Measurements from ENCODE around the gene SELENOO.

The SELENOO gene

DNA sequence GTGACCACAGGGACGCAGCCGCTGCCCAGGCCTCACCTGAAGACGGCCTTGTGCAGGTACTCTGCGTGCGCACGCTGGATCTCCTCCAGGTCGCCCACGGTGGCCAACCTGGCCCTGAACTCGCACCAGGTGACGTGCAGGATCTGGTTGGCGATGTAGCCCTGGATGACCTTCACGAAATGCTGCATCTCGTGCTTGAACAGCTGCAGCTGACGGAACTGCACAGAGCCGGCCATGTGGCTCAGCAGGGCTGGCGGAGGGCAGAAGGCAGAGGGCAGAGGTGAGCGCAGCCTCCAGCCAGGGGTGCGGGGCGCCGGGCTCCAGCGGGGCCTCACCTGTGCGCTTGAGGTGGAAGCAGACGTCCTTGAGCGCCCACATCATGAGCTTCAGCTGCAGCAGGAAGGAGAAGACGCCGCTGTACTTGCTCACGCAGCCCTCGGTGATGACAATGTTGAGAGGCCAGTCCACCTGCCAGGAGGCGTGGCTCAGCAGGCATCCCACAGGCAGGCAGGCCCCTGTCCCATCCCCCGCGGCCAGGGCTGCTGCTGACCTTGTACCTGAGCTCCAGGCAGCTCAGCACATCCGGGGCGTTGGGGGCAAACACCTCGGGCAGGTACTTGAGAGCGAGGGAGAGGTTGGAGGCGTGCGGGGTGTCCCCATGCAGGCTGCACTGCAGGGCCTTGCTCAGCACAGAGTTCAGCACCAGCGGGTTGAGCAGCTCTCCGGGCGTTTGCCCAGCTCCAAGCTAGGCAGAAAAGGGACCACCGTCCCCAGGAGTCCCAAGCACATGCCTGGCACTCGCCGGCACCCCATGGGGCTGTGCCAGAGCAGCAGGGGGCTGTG, 17.6 kb downstream of the SELENOO start:
- no peak for DNase-seq

DNA sequence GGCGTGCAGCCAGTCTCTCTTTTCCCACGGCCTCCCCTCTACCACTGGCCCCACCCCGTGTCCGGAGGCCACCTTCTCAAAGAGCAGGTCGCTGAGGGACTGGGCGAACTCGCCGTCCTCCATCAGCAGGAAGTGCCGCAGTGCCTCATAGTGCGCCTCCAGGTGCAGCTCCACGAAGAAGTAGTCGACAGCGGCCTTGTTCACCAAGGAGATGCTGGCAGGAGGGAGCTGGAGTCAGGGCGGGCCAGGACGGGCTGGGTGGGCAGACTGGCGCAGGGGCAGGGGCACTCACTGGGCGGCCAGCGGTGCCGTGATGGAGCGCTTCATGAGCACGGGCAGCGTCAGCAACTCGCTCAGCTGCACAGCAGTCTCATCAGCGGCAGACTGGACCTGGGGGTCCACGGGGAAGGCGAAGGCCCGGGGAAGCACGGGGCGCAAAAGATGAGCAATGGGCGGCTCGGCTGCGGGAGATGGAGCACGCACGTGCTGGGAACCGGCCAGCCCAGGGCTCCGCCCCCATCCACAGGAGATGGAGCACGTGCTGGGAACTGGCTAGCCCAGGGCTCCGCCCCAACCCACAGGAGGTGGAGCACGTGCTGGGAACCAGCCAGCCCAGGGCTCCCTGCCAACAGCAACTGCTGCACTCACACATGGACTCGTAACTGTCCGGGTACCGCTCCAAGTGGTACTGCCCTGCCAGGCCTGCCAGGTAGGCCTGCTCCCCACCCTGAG, 18.4 kb downstream of the SELENOO start:
- DNase-seq = no peak

DNA sequence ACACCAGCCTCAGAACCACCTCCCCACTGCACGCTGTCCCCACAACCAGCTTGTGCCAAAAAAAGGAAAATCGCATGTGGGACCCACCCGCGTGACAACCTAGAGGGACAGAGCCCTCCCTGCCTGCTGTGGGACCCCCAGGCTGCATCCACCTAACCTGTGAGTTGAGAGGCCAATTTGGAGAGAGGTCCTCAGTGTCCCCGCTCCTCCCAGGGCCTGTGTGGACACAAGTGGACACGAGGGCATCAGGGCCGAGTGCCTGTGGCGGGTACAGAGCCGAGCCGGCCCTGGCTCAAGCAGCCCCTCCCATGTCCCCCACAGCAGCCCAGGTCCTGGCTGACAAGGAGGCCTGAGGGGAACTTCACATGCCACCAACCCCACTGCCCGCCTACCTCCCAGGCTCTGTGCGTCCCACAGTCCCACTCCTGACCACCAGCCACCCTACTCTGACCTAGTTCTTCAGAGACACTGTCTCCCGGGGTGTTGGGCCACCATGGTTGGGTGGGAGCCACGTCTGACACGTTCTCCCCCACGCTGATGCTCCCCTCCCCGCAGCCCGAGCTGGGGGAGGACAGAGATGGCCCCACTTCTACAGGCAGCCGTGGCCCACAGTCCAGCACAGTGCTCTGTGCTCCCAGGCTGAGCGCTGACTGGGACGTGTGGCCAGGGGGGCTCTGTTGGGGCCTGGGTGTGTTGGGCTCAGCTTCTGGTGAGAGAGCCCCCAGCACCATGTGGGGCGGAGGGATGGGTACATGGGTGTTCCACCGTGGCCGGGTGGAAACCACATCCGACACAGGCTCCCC, 19.2 kb downstream of the SELENOO start:
- no peak for DNase-seq

DNA sequence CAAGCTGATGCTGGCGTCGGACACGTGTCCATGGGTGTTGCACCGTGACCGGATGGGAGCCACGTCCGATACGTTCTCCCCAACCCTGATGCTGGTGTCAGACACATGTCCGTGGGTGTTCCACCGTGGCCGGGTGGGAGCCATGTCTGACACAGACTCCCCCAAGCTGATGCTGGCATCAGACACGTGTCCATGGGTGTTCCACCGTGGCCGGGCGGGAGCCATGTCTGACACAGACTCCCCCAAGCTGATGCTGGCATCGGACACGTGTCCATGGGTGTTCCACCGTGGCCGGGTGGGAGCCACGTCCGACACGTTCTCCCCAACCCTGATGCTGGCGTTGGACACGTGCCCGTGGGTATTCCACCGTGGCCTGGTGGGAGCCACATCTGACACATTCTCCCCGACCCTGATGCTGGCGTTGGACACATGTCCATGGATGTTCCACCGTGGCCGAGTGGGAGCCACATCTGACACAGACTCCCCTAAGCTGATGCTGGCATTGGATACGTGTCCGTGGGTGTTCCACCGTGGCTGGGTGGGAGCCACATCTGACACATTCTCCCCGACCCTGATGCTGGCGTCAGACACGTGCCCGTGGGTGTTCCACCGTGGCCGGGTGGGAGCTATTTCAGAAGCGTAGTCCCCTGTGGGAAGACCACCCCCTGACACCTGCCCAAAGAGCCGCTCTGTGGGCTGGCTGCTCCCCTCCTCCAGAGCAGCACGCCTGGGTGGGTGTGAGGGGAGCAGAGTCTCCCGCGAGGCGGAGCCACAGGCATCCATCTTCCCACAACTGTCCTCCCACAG, 20.0 kb downstream of the SELENOO start:
- DNase-seq = no peak

DNA sequence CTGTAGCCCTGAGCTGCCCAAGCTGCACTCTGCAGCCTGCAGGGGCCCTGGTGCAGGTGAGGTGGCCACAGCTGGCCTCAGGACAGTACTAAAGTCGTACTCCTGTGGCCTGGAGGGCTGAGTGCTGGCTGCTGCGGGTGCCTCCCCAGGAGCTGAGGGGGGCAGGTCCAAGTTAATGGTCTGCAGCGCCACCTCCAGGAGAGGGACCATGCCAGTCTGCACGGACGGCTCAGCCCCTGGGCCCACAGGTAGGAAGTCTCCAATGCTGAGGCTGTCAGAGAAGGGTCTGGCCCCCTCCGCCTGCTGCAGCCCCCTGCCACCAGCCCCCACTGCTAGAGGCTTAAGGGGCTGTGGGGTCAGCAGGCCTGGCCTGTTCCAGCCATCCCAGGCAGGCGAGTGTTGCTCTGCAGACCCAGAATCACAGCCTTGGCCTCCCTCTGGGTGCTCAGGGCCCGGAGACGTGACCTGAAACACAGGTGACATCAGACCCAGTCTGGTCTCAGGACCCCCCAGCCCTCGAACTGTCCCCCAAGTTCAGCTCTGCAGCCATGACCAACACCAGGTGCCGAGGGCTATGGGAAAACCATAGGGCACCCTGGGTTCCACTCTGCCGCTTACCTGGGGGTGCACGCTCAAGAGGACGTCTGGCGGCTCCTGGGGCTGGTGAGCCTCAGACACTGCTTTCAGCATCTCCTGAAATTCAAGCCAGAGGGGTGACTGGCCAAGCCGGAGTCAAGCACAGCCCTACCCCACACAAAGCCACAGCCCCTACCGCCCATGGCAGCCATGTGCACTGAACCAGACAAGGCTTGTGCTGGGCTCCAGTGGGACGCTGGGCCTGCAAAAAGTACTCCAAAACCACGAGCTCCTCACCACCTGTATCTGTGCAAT, 20.8 kb downstream of the SELENOO start:
- no peak for DNase-seq

DNA sequence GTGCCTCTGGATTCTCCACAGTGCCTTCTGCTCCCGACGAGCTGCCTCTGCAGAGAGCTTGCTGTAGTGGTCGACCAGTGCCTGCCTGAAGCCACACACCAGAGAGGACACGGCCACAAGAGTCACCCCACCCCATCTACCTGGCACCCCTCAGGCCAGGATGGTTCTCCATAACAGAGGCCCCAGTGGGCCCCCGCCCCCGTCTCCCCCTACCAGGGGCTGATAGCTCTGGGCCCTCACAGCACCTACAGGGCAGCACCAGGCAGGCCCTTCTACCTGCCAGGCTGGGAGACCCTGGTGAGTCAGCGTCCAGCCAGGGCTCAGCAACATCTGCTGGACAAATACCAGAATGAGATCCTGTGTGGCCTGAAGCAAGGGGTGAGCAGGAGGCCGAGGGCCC, 21.7 kb downstream of the SELENOO start:
- no peak for DNase-seq

DNA sequence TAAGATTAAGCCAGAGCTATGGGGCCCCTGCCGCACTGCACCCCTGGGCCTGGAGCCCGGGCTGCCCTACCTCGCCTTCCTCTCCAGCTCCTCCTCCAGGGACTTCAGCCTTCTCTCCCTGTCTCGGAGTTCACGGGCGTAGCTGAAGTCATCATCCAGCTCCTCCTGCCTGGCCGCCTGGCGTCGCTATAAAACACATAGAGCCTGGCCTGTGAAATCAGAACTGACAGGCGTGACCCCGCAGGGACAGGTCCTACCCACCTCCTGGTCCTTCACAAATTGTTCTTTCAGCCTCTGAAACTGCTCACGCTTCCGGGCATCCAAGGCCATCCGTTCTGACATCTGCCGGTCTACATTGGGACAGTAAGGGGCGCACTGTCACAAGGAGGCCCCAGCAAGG, 23.3 kb downstream of the SELENOO start:
- DNase-seq = no peak

DNA sequence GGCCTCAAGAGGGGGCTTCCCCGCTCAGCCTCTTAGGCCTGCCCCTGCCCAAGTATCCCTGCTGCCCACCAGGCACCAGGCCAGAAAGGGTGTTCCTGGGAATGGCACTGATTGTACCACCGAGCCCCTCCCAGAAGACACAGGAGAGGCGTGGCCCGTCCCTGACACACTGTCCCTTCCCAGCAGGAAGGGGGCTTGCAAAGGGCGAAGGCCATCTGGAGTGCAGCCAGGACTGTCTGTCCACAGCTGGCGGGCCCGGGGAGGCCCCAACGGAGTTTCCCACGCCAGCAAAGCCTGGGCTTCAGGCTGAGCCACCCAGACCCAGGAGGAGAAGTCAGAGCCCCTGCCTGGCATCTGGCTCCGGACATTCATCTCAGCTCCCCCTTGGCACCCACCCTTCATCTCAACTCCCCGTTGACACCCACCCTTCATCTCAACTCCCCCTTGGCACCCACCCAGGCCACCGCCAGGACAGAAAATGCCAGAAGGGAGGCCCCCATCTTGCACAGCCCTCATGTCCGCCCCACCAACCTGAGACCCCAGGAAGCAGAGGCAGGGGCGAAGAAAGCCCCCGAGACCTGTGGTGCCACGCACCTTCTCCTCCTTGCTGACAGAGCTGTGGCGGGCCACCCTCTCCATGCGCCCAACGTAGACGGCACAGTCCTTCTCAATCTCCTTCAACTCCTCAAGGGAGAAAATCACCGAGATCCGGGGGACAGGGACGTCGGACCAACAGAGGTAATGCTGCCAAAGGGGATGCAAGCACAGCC, 24.6 kb downstream of the SELENOO start:
- DNase-seq = no peak

DNA sequence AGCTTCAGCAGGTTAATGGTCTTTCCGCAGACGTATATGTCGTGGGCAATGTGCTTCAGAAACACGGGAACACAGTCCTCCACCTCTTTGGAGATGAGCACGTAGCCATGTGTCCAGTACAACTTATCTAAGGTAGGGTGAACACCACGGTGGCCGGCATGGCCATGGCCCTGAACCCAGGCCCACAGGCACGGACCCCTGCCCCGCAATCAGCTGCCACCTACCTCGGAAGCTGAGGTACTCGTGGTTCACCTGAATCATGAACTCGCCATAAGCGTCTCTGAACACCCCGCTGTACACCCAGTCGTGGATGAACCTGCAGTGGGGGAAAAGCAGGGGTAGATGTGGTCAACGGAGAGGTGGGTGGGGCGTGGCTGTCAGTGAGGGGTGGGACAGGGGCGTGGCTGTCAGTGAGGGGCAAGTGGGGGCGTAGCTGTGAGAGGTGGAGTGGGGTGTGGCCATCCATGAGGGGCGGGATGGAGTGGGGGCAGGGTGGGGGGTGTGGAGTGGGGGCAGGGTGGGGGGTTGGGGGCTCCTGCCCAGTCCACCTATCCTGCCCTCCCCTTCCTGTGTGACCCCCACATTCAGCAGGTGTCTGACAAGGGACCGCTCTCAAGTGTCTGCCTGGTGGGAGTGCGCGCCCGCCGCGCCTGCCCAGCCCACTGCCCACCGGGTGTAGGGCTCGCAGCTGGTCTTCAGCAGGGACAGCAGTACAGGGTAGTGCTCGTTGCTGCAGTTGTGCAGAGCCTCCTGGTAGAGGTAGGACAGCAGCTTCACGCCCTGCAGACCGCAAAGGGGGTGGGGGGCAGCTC, 25.5 kb downstream of the SELENOO start:
- DNase-seq = no peak

DNA sequence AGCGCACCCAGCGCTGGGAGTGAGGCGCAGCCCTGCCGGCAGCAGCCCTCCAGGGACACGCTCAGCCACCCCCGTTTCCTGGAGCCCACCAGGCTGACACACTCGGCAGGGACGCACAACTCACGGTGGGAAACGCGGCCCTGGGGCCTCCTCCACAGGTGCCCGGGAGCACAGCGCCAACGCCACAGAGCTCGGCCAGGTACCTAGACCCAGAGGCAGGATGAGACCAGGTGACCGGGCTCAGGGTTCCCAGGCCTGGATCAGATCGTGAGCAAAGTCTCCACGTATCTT, 26.0 kb downstream of the SELENOO start:
- DNase-seq = no peak

DNA sequence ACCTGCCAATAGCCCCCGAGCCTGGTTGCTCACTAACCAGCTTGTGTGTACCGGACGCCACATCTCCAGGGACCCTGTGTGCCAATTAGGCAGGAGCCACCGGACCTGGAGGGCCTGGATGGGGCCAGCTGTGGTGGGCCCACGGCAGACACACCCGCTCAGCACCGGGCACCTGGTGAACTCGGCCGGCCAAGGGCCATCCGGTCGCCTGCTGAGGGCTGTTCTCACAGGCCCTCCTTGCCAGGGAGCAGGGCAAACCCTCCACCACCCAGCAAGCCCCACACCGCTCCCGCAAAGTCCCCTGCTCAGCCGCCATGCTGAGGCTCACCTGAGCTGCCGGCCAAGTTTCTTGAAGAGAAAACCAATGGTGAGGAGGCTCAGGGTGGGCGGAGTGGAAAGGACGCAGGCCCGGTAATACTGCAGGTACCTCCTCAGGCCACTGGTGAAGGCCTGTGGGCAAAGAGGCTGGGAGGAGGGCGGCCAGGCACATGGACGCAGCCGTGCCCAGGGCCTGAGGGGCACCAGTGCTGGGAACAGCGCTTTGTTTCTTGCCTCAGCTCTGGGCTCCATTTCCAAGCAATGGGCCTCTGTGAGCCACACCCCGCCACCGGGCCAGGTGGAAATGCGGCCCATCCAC, 26.9 kb downstream of the SELENOO start:
- DNase-seq = no peak

DNA sequence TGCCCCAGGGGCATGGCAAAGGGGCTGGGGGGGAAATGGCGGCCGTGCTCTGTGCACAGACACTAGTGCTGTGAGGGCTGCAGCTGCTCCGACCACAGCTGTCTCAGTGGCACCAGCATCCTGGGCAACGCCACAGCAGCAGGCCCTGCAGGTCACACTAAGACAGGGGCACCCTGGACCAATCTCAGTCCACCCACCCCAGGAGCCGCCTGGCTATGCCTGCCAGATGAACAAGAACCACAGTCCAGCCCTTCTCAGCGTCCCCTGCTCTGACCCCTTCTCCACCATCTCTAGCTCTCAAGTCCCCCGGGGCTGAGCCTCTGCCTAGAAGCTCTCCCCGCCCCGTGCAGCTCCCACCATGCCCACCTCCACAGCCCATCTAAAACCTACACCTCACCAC, 27.6 kb downstream of the SELENOO start:
- no peak for DNase-seq

DNA sequence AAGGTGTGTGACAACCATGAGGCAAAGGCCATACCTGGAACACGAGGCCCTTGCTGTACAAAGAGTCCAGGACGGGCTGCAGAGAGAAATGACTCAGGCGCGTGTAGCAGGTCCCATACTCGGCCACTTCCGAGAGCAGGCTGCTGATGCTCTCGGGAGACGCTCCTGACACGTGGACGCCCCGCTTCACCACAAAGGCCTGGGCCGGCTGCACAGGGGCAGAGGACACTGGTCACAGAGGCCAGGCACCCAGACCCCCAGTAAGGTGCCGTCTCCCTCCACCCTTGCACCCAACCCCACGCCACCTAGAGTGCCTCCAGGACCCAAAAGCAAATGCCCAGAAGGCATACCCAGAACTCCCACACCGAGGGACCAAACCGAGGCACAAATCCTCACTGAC, 28.6 kb downstream of the SELENOO start:
- no peak for DNase-seq

DNA sequence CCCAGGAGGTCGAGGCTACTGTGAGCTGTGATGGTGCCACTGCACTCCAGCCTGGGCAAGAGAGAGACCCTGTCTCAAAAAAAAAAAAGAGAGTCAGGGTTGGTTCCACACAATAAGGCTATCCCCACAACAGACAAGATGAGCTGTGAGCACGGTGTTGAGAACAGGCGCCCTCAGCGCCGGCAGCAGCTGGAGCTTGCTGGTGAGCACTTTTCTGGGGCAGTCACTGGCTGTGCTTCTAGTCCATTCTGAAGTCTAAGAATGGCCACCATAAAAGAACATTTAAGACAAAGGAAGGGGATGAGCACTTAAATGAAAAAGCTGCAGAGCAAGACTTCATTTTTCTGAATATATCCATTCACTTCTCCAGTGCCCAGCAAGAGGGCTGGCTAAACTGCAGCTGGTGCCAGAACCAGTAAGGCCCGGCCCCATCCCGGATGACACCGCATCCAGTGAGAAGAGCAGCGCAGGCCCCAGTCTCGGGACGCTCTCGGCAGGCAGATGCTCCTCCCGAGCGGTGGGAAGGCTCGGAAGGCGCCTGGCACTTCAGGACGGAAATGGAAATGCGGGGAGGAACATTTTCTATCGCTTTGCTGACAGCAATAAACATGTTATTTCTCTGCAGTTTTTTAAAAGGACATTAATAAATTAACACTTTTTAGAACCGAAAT, 31.8 kb downstream of the SELENOO start:
- no peak for DNase-seq

DNA sequence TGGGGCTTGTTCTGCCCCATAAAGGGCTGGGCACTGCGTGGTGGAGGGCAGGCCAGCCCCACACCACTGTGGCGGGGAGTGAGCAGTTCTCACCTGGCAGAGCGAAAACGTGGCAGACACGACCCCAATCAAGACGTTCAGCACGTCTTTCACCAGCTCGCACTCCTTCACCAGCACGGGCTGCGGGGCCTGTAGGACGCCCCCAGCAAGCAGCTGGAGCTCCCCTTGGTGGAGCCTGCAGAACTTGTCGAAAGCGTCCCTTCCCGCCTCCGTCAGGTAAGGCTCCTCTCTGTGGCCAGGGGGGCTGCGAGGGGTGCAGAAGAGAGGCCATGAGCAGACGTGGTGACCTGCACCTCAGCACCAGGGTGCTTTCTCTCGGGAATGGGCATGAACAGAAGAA, 32.4 kb downstream of the SELENOO start:
- DNase-seq = no peak

DNA sequence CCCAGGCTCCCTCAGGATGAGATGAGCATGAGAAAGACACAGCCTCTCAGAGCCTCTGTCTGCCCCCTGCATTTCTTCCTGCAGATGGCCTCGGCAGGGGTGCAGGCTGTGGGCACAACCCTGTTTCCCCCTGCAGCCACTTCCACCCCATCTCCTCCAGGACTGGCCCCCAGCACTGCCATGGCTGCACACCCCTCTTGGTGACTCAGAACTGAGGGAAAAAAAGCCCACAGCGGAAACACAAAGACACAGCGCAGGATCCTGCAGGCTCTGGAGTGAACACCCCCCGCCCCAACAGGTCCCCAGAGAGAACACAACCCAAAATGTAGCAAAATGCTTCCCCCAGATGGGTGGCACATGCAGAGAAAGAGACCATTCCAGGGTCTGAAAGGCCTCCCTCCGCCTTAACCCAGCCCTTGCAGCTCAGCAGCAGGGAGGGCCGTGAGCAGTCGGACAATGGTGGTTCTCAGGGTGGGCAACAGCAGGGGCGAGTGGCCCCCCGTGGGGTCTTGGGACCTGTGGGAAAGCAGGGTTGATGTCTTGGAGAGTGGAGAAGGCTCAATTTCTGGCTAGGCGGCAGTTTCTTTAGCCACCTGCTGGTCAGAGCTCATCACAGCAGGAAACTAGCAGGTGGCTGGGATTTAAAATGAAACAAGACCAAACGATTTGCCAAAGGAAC, 36.1 kb downstream of the SELENOO start:
- DNase-seq = no peak

DNA sequence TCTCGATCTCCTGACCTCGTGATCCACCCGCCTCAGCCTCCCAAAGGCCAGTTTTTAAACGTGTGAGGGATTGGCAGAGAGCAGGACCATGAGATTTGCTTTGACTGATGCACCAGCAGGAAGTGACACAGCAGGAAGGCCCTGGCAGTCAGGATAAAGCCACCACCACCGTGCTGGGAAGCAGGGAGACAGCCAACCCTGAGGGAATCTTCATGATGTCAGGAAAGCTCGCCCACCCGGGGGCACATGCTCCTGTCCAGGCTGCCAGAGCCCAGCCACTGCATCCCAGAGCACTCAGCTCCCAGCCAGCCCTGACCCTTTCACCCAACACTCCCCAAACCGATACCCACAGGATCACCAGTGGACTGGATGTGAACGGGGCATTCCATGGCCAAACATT, 37.9 kb downstream of the SELENOO start:
- DNase-seq = no peak

DNA sequence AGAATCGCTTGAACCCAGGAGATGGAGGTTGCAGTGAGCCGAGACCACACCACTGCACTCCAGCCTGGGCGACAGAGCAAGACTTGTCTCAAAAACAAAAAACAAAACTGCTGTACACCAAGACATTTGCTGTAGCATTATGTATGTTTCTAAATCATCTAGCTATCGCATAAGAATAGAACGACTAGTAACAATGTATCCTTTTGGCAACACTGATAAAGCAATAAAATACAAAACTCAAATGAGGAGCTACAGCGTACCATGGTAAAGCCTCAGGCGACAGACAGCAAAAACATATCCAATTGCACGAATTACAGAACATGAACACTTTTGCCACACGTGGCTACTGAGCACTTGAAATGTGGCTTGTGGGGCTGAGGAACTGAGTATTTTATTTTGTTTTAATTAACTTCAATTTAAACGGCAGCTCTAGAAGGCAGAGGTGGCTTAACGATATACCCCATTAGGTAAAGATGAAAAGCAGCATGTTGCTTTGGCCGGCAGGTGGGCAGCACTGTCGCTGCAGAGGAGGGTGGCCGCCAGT, 41.7 kb downstream of the SELENOO start:
- DNase-seq = no peak
